ENCODE measurements around the gene CNNM1. TPM values are rescaled to one million over a fixed set of nuclear protein-coding genes. Genes with fewer than 3 reads are reported as not detected.

The CNNM1 gene
- total RNA-seq, 6 donors from 2014 or later, result 0.40 to 1.1 (median 0.69) TPM; not detected in 1

- WGBS, 2 donors, result 62 to 67% methylated on average over 3 of the region's 3 CpGs
- no peak overlapping the region for H3K27ac ChIP-seq
- no peaks in the 10 kb centered on the region for H3K27me3 ChIP-seq
- ATAC-seq (ENCODE audit: low FRiP score in 2 of 2), result no peak
- no peaks in the 10 kb centered on the region for H3K36me3 ChIP-seq
- no peaks in the 10 kb centered on the region for H3K4me1 ChIP-seq
- no peak overlapping the region for H3K4me3 ChIP-seq
- TF ChIP-seq EP300 (IDR thresholded peaks at IDR 0.05), result no peak
- TF ChIP-seq CTCF (IDR thresholded peaks at IDR 0.05), result no peak
- no peak for TF ChIP-seq POLR2AphosphoS5 (IDR thresholded peaks at IDR 0.05)
- no peak for TF ChIP-seq POLR2A (IDR thresholded peaks at IDR 0.05)
- no peak for DNase-seq
- no peaks in the 10 kb centered on the region for H3K9me3 ChIP-seq
These were observed 45.8 kb downstream of the CNNM1 start for GRCh38 chr10:99374972-99375371.

- no peak for ATAC-seq (ENCODE audit: low FRiP score in 2 of 2)
- no peaks in the 10 kb centered on the region for H3K27me3 ChIP-seq
These were observed 46.3 kb downstream of the CNNM1 start for GRCh38 chr10:99375426-99375825.

DNA sequence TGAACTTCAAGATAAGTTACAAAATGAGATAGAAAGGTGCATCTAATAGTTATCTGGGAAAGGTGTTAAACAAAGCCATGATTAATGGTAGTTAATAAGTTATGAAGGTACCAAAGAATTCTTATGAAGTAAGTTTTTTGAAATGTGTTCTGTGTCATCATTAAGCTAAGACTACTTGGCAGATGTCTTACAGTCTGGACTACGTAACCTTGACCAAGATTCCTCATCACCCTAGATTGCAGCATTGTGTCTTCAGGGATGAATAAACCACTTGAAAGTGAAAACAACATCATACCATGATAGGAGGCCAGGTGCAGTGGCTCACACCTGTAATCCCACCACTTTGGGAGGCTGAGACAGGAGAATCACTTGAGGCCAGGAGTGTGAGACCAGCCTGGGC is 53.0 kb downstream of the CNNM1 start:
- 63 to 70% methylated on average over 1 of the region's 1 CpG for WGBS, 2 donors
- ATAC-seq (ENCODE audit: low FRiP score in 2 of 2) (no peak), DNase-seq (no peak)
- no peak overlapping the region for H3K4me3 ChIP-seq
- H3K27me3 ChIP-seq, result no peaks in the 10 kb centered on the region
- TF ChIP-seq CTCF (IDR thresholded peaks at IDR 0.05) (no peak), EP300 (IDR thresholded peaks at IDR 0.05) (no peak), POLR2A (IDR thresholded peaks at IDR 0.05) (no peak), POLR2AphosphoS5 (IDR thresholded peaks at IDR 0.05) (no peak)
- H3K9me3 ChIP-seq, result no peaks in the 10 kb centered on the region
- no peaks in the 10 kb centered on the region for H3K36me3 ChIP-seq
- no peak overlapping the region for H3K27ac ChIP-seq
- H3K4me1 ChIP-seq, result no peaks in the 10 kb centered on the region

More at GRCh38 chr10:99375426-99375825, 46.3 kb downstream of the CNNM1 start:
- TF ChIP-seq POLR2A (IDR thresholded peaks at IDR 0.05) (no peak), EP300 (IDR thresholded peaks at IDR 0.05) (no peak), CTCF (IDR thresholded peaks at IDR 0.05) (no peak), POLR2AphosphoS5 (IDR thresholded peaks at IDR 0.05) (no peak)
- Histone ChIP-seq H3K9me3 (no peaks in the 10 kb centered on the region), H3K36me3 (no peaks in the 10 kb centered on the region), H3K27ac (no peak overlapping the region), H3K4me1 (no peaks in the 10 kb centered on the region), H3K4me3 (no peak overlapping the region)
- DNase-seq, result no peak

DNA sequence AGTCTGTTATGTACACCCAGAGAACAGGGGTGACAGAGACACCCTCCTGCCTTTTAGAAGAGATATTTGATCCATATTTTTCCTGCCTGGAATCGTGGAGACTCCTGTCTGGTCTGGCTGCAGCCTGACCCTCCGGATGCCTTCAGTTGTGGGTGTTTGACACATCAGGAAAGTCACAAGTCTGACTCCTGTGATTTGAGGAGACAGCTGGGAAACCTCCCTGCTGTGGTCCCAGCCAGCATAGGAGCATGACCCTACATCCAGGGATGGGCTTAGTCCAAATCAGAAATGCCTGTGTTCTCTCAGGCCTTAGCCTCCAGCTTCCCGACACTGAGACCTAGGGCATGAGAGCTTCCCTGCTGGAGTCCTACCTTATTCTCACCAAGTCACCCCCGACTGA is 57.9 kb downstream of the CNNM1 start:
- H3K27ac ChIP-seq, result no peak overlapping the region
- no peaks in the 10 kb centered on the region for H3K9me3 ChIP-seq
- ATAC-seq (ENCODE audit: low FRiP score in 2 of 2) (no peak), DNase-seq (no peak)
- H3K36me3 ChIP-seq, result no peaks in the 10 kb centered on the region
- TF ChIP-seq POLR2A (IDR thresholded peaks at IDR 0.05) (no peak), EP300 (IDR thresholded peaks at IDR 0.05) (no peak), POLR2AphosphoS5 (IDR thresholded peaks at IDR 0.05) (no peak), CTCF (IDR thresholded peaks at IDR 0.05) (no peak)
- H3K4me3 ChIP-seq, result no peak overlapping the region
- WGBS, 2 donors, result 60 to 72% methylated on average over 3 to 4 of the region's 4 CpGs
- no peaks in the 10 kb centered on the region for H3K27me3 ChIP-seq
- H3K4me1 ChIP-seq, result no peaks in the 10 kb centered on the region

- Histone ChIP-seq H3K27me3 (no peaks in the 10 kb centered on the region), H3K4me1 (peaks cover 0 to 2% (median 0%) of the 10 kb centered on the region in 4 donors), H3K9me3 (no peaks in the 10 kb centered on the region), H3K27ac (no peak overlapping the region), H3K36me3 (no peaks in the 10 kb centered on the region), H3K4me3 (no peak overlapping the region)
- DNase-seq (peak in 1 of 2 donors; percentile 60), ATAC-seq (ENCODE audit: low FRiP score in 2 of 2) (no peak)
- TF ChIP-seq POLR2AphosphoS5 (IDR thresholded peaks at IDR 0.05) (no peak), POLR2A (IDR thresholded peaks at IDR 0.05) (no peak)
- 86 to 93% methylated on average over 3 to 9 of the region's 11 CpGs for WGBS, 2 donors
These were observed 58.4 kb downstream of the CNNM1 start for GRCh38 chr10:99387541-99387940.
